ENCODE data around the gene SLC22A12.

The SLC22A12 gene

DNA sequence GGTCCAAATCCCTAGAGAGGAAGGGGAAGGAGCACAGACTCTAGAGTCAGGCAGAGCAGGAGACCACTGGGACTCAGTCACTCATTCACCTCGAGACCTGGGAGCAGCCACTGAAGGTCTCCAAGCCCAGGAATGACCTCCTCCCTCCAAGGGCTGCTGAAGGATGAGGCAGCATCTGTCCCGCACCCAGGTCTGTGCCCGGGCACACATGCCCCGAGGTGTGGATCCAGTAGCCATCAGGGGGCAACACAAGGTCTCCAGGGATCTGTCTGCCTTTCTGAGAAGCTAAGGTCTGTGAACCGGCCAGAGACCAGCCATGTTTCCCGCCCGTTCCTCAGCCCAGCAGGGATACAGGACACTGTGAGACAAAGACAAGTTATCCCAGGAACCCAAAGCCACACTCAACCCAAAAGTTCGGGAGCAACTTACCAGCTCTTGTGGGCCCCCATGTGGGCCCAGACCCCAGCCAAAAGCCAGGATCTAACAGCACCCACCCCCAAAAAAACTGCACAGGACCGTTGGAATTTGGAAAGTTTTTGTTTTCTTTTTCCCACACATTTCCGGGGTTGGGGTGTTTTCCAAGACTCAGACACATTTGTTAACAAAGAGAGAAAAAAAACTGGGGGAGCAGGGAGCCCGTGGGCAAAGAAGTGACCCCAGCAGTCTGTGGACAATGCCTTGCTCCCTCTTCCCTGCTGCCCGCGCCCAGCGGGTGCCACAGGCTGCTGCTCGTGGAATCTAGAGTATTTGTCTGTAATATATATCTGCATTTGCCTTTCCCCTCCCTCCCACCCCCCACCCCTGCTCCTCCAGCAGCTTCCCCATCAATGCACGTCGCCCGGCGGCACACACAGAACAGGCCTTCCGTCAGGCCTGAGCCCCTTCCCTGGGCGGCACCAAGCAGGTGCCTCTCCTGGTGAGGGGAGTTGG lies 14.9 kb downstream of the SLC22A12 start:
- no peak for DNase-seq

DNA sequence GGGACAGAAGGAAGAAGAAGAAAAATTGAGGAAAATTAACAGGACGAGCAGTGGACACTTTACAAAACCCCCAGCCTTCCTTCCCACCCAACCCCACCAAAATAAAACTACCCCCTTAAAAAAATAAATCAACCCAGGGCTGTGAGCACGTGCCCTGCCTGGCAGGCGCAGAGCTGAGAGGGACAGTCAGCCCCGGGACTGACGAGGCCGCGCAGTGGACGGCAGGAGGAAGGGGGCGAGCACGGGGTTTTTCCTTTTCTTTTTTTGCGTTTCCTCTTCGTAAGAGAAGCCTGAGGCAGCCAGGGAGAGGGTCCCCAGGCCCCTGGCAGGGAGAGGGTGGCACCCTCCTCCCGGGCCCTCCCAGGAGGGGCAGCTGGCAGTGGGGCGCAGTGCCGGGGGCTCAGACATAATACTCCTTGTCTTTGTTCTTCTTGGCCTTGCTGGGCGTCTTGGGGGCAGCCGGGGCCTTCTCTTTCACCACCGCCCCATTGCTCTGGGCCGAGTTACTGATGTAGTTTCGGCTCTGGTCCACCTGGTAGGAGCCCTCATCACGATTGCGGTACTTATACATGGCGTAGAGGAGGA lies 15.9 kb downstream of the SLC22A12 start:
- DNase-seq: no peak

- DNase-seq: no peak
Measured at GRCh38 chr11:64607381-64607985, 16.5 kb downstream of the SLC22A12 start.

GRCh38 chr11:64608046-64608445 lies 17.0 kb downstream of the SLC22A12 start:
- no peak for DNase-seq

- no peak for DNase-seq
Measured at GRCh38 chr11:64608636-64609035, 17.6 kb downstream of the SLC22A12 start.

DNA sequence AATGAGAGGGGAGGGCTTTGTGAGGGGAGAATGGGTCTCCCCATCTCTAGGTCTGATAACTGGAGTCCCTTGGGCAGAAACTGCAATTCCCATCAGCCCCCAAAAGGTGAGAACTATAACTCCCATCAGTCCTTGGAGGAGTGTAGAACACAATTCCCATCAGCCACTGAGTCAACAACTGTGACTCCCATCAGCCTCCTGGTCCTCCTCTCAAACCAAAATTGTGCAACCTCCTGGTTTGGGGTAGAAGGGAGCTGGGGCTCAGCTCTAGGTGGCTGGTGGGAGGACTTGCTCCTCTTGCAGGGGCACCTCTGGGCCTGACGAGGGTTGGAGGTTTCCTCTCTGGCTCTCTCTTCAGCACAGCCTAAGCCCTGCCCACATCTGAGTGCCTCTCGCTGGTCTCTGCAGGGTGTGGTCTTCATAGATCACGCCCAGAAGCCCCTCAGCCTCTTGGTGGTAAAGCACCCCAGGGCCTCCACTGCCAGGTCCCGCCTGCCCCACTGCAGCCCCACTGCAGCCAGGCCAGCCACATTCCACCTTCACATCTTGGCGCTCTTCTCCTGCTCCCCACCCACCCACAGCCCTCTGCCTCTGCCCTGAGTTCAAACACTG lies 18.5 kb downstream of the SLC22A12 start:
- no peak for DNase-seq

- no peak for DNase-seq
Measured at GRCh38 chr11:64610596-64610995, 19.6 kb downstream of the SLC22A12 start.

- DNase-seq: no peak
Measured at GRCh38 chr11:64611176-64611575, 20.2 kb downstream of the SLC22A12 start.

DNA sequence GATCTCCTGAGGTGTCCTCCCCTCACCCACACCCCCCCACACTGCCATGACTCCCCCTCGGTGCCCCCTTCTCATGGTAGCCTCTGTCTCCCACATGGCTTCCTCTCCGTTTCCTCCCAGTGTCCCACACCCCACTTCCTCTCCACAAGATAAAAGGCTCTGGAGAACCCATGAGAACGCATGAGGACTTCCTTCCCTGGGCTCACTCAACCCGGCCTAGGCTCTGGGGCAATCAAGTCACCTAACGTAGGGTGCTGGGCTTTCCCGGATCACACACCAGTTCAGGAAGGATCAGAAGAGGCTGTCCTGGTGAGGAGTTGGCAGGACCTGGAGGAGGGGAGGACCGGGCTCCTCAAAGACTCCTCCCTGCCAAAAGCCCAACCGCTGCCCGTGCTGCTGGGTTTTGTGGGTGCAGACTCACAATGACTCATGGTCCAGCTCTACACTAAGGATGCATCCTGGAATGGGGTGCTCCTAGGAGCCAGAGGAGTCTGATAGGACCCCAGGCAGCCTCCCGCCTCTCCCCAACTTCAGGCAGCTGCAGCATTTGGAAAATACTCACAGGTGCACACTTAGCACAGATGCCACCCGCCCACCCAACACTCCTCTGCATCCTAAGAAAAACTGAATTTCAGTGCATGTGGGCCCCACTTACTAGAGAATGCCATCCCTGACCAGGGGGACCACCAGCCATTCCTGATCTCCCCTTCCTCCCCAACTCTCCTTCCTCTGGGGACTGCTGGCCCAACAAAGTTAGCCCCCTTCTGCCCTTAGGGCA lies 21.0 kb downstream of the SLC22A12 start:
- no peak for DNase-seq

DNA sequence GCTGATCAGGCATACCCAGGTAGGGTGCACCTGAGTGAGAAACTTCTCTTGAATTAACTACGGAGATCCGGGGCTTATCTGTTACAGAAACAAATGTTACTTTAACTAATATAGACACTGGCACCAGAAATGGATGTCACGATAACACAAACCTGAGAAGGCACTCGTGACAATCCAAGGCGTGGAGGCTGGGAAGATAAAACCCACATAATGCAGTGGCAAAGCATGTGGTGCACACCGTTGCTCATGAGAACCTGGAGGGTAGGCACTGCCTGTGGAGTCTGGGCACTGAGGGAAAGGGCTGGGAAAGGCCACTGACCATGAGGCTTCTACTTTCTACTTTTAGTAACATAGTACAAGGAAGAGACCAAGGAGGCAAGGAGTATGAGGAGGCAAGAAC lies 22.6 kb downstream of the SLC22A12 start:
- DNase-seq: no peak

DNA sequence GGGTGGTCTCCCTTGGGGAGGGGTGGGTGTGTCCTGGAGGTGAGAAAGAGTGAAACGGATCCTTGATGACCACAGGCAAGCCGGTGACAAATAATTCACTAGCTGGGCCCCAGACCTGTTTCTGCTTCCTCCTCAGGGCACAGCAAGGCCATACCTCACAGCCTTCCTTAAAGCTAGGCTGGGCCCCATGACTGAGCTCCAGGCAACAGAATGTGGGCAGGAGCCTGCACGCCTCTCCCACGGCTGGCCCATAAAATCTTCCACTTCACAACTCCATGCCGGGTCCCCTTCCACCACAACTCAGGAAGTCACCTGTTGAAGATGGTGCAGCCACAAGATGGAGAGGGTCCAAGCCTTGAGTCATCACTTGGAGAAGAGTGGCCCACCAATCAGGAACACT lies 23.9 kb downstream of the SLC22A12 start:
- DNase-seq: no peak

DNA sequence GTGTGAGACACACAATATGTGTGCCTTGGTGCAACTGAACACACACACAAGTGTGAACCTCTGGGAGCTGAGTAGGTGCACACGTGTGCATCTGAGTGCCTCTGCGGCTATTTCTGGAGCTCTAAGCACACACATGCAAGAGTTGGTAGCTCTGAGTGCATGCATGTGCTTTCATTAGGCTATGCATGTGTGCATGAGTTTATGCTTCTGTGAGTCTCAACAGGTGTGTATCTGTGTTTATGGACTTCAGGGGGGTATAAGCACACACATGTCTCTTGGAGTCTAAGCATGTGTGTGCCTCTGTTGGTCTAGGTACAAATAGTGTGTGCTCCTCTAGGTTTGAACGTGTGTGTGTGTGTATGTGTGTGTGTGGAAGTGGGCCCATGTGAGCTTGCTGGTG lies 25.8 kb downstream of the SLC22A12 start:
- DNase-seq: no peak

- no peak for DNase-seq
Measured at GRCh38 chr11:64619196-64619595, 28.2 kb downstream of the SLC22A12 start.

DNA sequence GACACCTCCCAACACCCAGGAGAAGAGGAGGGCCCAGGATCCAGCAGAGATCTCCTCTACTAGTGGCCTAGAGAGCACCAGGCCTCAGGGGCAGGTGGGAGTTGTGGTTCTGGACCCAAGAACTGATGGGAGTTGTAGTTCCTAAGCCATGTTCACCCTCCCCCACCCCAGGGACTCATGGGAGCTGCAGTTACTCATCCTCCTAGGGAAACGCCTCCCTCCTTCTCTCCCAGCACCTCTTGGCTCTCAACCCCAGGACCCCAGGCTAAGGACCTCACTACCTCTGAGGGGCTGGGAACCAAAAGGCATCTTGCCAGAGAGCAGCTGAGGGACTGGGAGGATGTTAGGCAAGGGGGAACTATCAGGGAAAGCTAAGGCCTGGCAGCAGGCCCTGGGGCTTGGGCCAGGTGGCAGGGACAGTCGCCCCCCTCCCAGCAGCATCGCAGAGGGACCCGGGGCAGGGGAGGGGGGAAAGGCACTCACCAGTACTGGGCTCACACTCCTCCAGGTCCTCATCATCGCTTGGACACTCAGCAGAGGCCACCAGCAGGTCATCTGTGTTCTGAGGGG lies 28.9 kb downstream of the SLC22A12 start:
- no peak for DNase-seq

DNA sequence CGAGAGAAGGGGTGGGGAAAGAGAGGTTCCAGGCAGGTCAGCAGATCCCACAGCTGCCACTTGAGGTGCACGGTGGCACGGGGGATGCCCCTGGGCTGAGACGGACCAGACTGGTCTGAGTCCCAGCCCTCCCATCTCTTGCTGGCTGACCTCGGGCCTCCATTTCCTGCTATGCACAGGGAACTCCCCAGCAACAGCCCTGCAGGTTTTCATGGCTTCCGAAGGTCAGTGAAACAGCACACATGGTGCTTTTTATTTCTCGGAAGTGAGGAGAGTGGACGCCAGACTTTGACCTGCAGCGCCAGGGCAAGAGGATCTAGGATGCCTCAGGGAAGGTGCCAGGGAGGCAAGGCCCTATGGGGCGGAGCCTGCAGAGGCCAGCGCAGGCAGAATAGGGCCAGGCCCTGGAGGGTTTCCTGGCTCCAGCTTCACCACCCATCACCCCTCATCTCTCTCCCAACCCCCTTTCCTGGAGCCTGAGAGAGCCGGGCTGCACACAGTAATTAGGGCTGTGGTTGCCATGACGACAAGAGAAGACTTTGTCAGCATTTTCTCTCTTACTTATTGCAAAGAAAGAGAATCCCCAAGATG lies 29.5 kb downstream of the SLC22A12 start:
- no peak for DNase-seq

DNA sequence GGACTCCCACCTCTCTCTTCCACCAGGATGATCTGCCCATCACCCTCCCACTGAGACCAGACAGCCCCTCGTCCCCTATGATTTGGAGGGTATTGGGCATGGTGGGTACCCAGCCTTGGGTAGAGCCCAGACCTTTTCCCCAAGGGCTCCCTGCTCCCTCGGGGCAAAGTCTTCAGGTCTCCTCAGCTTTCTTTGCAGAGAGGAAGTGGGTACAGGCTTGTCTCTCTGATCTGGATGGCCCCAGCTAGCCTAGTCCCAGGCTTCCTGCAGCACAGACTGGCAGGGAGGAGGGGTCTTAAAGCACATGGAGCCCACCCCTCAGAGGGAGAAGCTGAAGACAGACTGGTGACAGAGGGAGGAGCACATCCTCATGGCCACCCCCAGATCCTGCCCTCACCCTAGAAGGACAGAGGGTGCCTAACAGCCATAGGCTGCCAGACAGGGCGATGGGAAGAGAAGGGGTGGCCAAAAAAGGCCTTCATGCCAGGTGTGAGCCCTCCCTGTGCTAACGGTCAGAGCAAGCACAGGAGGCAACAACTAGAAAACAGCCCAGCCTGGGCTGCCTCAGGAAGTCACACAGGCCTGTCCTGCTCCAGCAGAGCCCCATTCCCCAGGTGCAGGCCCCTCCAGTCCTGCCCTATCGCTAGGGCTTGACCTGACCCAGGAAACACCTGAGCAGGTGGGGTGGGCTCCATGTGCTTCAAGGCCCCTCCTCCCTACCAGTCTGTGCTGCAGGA lies 30.4 kb downstream of the SLC22A12 start:
- DNase-seq: no peak

DNA sequence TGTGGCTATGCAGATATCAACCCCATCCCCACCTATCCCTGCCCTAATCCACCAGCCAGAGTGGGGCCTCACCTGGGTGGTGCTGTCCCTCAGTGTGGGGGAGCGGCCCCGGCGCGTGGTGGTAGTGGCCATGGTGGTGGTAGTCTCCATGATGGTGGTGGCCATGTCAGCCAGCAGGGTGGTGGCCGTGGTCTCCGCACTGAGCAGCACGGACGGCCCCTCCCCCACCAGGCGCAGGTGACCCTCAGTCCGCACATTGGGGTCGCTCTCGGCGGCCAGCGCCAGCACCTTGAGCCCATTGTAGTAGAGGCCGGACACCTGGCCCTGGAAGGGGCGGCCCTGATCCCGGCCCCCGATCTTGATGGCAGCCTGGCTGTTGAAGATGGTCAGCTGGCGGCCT lies 31.7 kb downstream of the SLC22A12 start:
- DNase-seq: no peak

DNA sequence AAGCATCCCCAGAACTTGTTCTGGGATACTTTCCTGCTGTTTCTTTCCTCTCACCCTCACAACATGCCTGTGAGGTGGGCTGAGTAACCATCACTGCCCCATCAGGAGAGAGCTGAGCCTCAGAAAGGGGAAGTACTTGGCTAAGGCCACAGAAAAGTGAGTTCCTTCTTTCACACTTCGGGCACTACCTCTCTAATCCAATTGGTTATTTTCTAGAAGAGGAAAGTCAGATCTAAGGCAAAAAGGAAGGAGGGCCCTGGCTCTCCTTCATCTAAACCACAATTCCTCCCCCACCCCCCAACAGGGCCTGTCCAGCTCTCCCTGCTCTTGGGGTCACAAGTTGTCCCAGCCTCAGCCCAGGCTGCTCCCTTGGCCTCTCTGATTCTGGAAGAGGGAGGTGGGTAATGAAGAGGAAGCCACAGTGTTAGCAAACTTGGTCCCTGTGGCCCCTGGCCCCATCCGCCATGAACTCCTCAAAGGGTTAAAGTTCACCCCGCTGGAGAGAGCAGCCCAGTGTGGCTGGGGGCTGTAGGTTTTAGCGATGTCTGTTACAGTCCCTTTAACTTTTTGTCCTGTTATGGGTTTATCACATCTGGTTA lies 34.0 kb downstream of the SLC22A12 start:
- DNase-seq: no peak

- no peak for DNase-seq
Measured at GRCh38 chr11:64626637-64627036, 35.6 kb downstream of the SLC22A12 start.

DNA sequence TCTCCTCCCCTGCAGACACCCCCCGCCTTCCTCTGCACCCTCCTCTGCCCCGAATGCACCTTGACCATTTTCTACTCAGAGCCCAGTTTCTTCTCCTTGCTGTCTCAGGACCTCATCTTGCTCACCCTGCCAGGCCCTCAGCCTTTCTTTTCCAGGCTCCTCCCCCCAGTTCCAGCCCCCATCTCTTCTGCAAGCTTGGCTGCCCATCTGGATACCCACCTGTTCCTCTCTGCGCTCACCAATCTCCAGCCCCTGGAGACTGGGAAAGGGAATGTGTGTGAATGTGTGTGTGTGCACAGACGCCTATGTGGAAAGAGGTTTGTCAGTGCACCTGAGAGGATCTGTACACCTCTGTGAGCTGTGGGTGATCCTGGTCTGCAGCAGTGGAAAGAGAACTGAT lies 36.4 kb downstream of the SLC22A12 start:
- no peak for DNase-seq

GRCh38 chr11:64628596-64628995 lies 37.6 kb downstream of the SLC22A12 start:
- no peak for DNase-seq

Measured in NK-92 treated with Interleukin-12 subunit alpha and Interleukin-12 subunit beta, amount 100 ng/mL, for 24 hours (cell line).